Right renal pelvis (tissue), 4 donors: ENCODE results near the gene UBAP1L. TPM values are rescaled to one million over a fixed set of nuclear protein-coding genes. Genes with fewer than 3 reads are reported as not detected.
"Not testable (repeated sequence)": the region's sequence is repeated elsewhere in the genome, so short reads cannot be mapped to it uniquely, and the experiment has no call there.

ENCODE experiments used
- DNase-seq, 4 donors: peaks; one replicate each; pipeline ENCODE4 v3.0.0-alpha.2; 2013; ENCODE audit warnings: low read depth in 4 of 4, low spot score in 3 of 4, missing footprints in 1 of 4
- polyA plus RNA-seq, 4 donors: library from polyadenylated mRNA; unstranded; fragments of 120-200 nt; gene quantifications; one replicate each; pipeline ENCODE4 v1.2.1, GENCODE V29; 2013; ENCODE audit not compliant: insufficient read length in 4 of 4

Gene UBAP1L
- polyA plus RNA-seq, 4 donors = 3.0 to 5.7 (median 3.6) TPM

DNA sequence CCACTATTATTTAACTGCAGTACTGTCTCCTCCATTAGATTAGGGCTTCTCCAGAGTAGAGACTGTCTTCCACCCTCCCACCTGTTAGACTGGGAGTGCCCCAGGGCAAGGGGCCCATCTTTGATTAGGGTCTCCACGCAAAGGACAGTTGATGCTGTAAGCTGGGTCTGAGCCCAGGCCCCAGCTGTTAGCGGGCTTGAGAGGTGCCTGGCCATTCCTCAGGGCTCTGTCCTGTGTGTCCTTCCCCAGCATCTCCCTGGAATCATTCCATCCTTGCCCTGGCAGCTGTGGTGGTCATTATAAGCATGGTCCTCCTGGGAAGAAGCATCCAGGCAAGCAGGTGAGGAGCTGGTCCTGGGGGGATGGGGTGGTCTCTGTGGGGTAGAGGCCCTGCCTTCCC, 63.7 kb downstream of the UBAP1L start:
- DNase-seq = no peak

DNA sequence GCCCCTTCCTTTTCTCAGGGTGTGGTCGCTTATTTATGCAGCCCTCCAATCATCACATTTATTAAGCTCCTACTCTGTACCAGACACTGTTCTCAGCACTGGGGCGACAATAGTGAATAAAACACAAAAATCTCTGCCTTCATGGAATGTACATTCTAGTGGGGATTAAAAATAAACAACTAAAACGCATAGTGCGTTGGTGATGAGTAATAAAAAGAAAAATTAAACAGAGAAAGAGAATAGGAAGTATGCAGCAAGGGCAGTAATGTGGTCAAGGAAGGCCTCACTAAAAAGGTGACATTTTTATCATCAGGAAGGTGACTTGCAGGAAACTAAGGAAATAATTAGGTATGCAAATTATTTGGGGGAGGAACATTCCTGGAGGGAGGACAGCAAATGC, 64.7 kb downstream of the UBAP1L start:
- no peak for DNase-seq

DNA sequence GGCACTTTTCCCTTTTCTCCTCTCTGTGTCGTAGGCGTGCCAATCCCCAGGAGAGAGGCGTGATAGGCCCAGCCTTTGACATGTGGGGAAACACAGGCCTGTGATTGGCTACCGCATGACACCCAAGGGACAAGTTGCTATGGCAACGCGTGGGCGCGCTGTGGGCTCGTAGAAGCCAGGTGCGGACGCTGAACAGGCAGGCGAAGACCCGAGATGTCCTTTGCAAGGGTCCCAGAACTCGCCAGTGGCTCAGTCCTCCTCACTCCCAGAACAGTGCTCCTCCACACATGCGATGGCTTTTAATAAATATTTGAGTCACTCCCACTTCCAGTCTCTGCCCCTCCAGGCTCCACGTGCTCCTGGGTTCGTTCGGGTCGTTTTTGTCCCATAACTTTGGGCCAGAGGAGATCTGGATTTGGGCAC, 65.6 kb downstream of the UBAP1L start:
- peak in 3 of 4 donors; percentile 74 to 84 (median 81) for DNase-seq

DNA sequence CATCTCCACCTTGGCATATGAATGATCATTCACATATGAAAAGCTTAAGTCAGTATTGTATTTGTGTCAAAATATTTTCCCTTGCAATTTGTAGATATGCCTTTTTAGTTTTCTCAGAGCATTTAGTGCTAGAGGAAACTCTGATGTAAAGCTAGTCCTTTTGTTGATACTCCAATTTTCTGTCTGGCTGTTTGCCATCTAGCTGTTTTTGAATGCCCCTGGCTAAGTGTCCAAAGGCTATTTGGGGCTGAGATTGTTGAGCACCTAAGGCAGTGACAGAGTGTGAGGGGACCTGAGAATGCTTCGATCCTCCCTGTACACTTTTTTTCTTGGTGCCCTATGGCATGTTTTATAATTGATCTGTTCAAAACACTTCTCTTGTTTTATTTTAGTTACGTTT, 66.8 kb downstream of the UBAP1L start:
- DNase-seq = no peak

DNA sequence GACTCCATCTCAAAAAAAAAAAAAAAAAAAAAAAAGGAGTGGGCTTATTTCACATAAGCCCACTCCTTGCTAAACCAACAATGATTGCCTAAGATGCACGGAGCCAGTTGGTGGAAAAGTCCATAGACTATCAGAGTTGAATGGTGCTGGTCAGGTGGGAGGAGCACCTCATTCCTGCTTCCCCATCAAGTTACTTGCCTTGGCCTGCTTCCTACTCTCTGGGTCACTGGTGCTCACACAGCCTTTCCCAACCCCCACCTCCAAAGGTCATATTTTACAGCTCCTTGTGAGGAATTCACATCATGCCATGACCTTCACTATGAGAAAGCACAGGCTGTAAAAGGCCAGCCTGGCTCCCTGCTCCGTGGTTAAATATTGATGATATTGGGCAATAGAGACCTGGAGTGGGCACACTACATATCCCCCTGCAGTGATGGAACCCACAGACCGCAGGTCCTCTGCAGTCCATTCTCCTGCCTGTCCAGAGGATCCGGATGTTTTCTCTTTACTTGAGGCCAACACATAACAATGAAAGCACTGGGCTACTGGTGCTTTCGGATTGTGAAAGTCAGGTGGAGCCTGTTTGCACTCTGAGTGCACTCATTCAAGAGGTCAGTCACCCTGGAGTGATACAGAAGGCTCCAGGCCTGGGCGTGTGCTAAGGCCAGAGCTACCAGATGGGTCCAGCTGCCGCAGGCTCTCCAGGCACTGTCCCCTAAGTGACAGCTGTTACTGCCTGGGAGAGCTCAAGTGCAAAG, 70.1 kb downstream of the UBAP1L start, which contains the start of gene SLC51B:
TSS of gene SLC51B (plus strand) at position 664 of the 758 bp plus-strand sequence. CDS start 4,618 bp downstream, outside the sequence.
- DNase-seq = no peak

DNA sequence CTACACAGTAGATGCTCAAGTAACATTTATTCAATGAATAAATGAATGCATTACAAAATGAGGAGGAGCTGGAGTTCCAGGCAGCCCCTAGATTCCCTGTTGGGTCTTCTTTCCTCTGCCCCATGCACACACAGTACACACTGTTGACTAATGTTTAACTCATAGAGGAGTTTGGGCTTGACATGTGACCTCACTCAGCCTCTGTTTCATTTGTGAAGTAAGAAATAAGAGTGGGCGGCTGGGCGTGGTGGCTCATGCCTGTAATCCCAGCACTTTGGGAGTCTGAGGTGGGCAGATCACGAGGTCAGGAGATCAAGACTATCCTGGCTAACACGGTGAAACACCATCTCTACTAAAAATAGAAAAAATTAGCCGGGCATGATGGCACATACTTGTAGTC, 70.8 kb downstream of the UBAP1L start:
- DNase-seq = not testable (repeated sequence)

DNA sequence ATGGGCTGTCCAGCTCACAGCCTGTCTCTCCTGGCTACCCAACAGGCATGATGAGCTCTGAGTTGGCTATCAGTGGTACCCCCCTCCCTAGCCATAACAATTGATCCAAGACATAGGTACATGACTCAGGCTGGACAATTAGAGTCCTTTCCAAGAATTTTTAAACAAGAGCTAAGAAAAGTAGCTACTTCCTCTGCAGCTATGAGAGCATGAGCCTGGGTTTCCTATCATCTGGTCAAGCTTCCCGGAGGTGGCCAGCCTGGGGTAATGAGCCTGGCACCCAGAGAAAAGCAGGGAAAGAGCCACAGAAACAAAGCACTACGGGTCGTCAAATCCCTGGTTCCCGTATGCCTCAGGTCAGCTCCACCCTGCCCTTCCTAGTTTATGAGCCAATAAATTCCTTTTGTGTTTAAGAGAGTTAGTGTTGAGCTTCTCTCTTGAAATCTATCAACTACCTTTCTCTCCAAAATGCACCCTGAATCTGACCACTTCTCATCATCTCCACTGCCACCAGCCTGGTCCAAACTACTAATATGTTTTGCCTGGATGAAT, 72.1 kb downstream of the UBAP1L start:
- no peak for DNase-seq

Other genes with a start within 250 kb of the UBAP1L start
- 1 to 10 TPM; 4.8 to 6.8 (median 5.3) TPM for gene ANKDD1A, start 203.3 kb downstream of the UBAP1L start, polyA plus RNA-seq
- gene SPG21, start 125.3 kb downstream of the UBAP1L start, polyA plus RNA-seq = 100 to 1,000 TPM; 106 to 125 (median 115) TPM
- 10 to 100 TPM; 14.9 to 16.4 (median 15.7) TPM for gene MTFMT, start 85.6 kb downstream of the UBAP1L start, polyA plus RNA-seq
- gene SLC51B, start 69.8 kb downstream of the UBAP1L start, polyA plus RNA-seq = 10 to 100 TPM; 10.8 to 11.7 (median 10.9) TPM
- gene RASL12, start 47.2 kb downstream of the UBAP1L start, polyA plus RNA-seq = 1 to 10 TPM; 5.9 to 8.6 (median 7.0) TPM
- under 1 TPM; 0.06 to 0.11 (median 0.09) TPM for gene KBTBD13, start 38.5 kb downstream of the UBAP1L start, polyA plus RNA-seq
- 10 to 100 TPM; 27.5 to 32.9 (median 31.5) TPM for gene PDCD7, start 18.6 kb upstream of the UBAP1L start, polyA plus RNA-seq
- gene CLPX, start 70.1 kb upstream of the UBAP1L start, polyA plus RNA-seq = 10 to 100 TPM; 56.7 to 75.9 (median 70.6) TPM
- gene CILP, start 96.3 kb upstream of the UBAP1L start, polyA plus RNA-seq = 1 to 10 TPM; 3.1 to 4.3 (median 3.8) TPM
- gene PARP16, start 171.7 kb upstream of the UBAP1L start, polyA plus RNA-seq = 10 to 100 TPM; 17.2 to 19.8 (median 17.6) TPM
- not detected for gene RNU5A-1, start 180.9 kb upstream of the UBAP1L start, polyA plus RNA-seq
- not detected for gene RNU5B-1, start 189.5 kb upstream of the UBAP1L start, polyA plus RNA-seq